B cell (primary cell): ENCODE results near the gene RCAN1. TPM values are rescaled to one million over a fixed set of nuclear protein-coding genes. Genes with fewer than 3 reads are reported as not detected.
"Not testable (repeated sequence)": the region's sequence is repeated elsewhere in the genome, so short reads cannot be mapped to it uniquely, and the experiment has no call there.

Experiments
- ATAC-seq: fragments of 200-7000 bp; cut with Tn5 transposase; one replicate; pipeline ENCODE4 v1.10.0; 2021; ENCODE audit warnings: low read depth, mild to moderate bottlenecking, moderate number of reproducible peaks, moderate library complexity
- CTCF ChIA-PET: fragments of 350-600 bp; sonication (Branson Sonifier 250); formaldehyde crosslinking; loops from one replicate; lab custom pipeline; 2021; ENCODE audit warnings: antibody characterized with exemption, inconsistent platforms; lab: Charles Lee
- POLR2A ChIA-PET: fragments of 350-600 bp; sonication (Branson Sonifier 250); formaldehyde crosslinking; loops from one replicate; lab custom pipeline; 2021; ENCODE audit warnings: antibody characterized with exemption; lab: Charles Lee
- DNase-seq: peaks from one replicate; pipeline ENCODE4 v3.0.0; 2013
- H2AFZ ChIP-seq: 2 replicates; pipeline ENCODE4 v1.6.1; 2012; ENCODE audit warnings: mild to moderate bottlenecking, low read depth, low read length; ENCODE audit not compliant: insufficient read depth, poor library complexity, severe bottlenecking
- H3K27ac ChIP-seq, 2 donors: 1 replicate in 1 of 2; 2 replicates in 1 of 2; pipeline ENCODE4 v1.5.1; 2012 to 2013; ENCODE audit warnings: low read length in 2 of 2, mild to moderate bottlenecking in 2 of 2, moderate library complexity in 1 of 2
- H3K27me3 ChIP-seq, 4 experiments: fragments of 200-600 bp in 1 of 4; sonication (generic) in 1 of 4; replicated peaks in 1 of 4; 1 replicate in 2 of 4; 2 replicates in 2 of 4; pipeline versions ENCODE4 v1.6.1 to v1.7.0; 2013 to 2016; ENCODE audit warnings: low read length in 3 of 4, mild to moderate bottlenecking in 2 of 4, mixed read lengths in 1 of 4, moderate library complexity in 1 of 4; ENCODE audit not compliant: insufficient read depth in 4 of 4, control insufficient read depth in 3 of 4; ENCODE audit errors: control extremely low read depth in 1 of 4
- H3K36me3 ChIP-seq, 2 experiments: replicated peaks in 1 of 2; 1 replicate in 1 of 2; 2 replicates in 1 of 2; pipeline versions ENCODE4 v1.6.1 to v1.7.1; 2013; ENCODE audit warnings: low read length in 1 of 2; ENCODE audit not compliant: insufficient read depth in 2 of 2, control insufficient read depth in 1 of 2; ENCODE audit errors: control extremely low read depth in 1 of 2, extremely low read depth in 1 of 2
- H3K4me1 ChIP-seq, 2 donors: fragments of 200-600 bp in 1 of 2; sonication (generic) in 1 of 2; 1 replicate in 1 of 2; 2 replicates in 1 of 2; pipeline versions ENCODE4 v1.5.1 to v1.6.1; 2013 to 2017; ENCODE audit warnings: low read length in 2 of 2; ENCODE audit not compliant: control insufficient read depth in 2 of 2, insufficient read depth in 2 of 2
- H3K4me2 ChIP-seq: replicated peaks from 2 replicates; pipeline ENCODE3; 2012; ENCODE audit warnings: mild to moderate bottlenecking, low read depth, low read length; ENCODE audit not compliant: poor library complexity, severe bottlenecking
- H3K4me3 ChIP-seq, 5 experiments: fragments of 200-600 bp in 1 of 5; sonication (generic) in 1 of 5; 1 replicate in 3 of 5; 2 replicates in 2 of 5; pipeline versions ENCODE4 v1.5.1 to v1.7.0; 2011 to 2016; ENCODE audit warnings: low read length in 4 of 5, mild to moderate bottlenecking in 4 of 5, low read depth in 2 of 5, control low read depth in 1 of 5, moderate library complexity in 1 of 5; ENCODE audit not compliant: insufficient read depth in 1 of 5; ENCODE audit errors: control extremely low read depth in 1 of 5, extremely low read depth in 1 of 5
- H3K79me2 ChIP-seq: fragments of 200-600 bp; sonication (generic); one replicate; pipeline ENCODE4 v1.6.0; 2016; ENCODE audit warnings: low read length; ENCODE audit not compliant: control insufficient read depth, insufficient read depth
- H3K9ac ChIP-seq: fragments of 200-600 bp; sonication (generic); 2 replicates; pipeline ENCODE4 v1.6.1; 2017; ENCODE audit warnings: mild to moderate bottlenecking, low read length, moderate library complexity
- H3K9me3 ChIP-seq, 3 donors: one replicate each; pipeline versions ENCODE4 v1.6.1 to v1.7.1; 2013; ENCODE audit warnings: low read length in 2 of 3; ENCODE audit not compliant: control insufficient read depth in 2 of 3, insufficient read depth in 1 of 3; ENCODE audit errors: control extremely low read depth in 1 of 3
- H4K20me1 ChIP-seq: 2 replicates; pipeline ENCODE4 v1.6.0; 2012; ENCODE audit warnings: mild to moderate bottlenecking, low read length; ENCODE audit not compliant: insufficient read depth, control insufficient read depth, poor library complexity, severe bottlenecking
- H3K27ac Mint-ChIP-seq: one replicate; pipeline ENCODE4 v1.8.0; 2021; ENCODE audit warnings: mixed read lengths
- H3K27me3 Mint-ChIP-seq: one replicate; pipeline ENCODE4 v1.8.0; 2021; ENCODE audit warnings: mixed read lengths
- H3K4me1 Mint-ChIP-seq: one replicate; pipeline ENCODE4 v1.8.0; 2021; ENCODE audit warnings: mixed read lengths
- H3K4me3 Mint-ChIP-seq: one replicate; pipeline ENCODE4 v1.8.0; 2021; ENCODE audit warnings: mixed read lengths
- H3K9me3 Mint-ChIP-seq: one replicate; pipeline ENCODE4 v1.8.0; 2022; ENCODE audit warnings: mixed read lengths; ENCODE audit not compliant: insufficient read depth
- EZH2 ChIP-seq: IDR thresholded peaks from 2 replicates; pipeline ENCODE4 v1.6.1; 2012; ENCODE audit warnings: borderline replicate concordance, low read depth, mild to moderate bottlenecking, moderate library complexity, low read length; ENCODE audit not compliant: insufficient read depth, poor library complexity, severe bottlenecking
- WGBS: methylation state at CpG from one replicate; pipeline ENCODE4 v1.1.5; 2013; ENCODE audit warnings: missing lambda C conversion rate; ENCODE audit not compliant: insufficient coverage; 5-methylcytosine and 5-hydroxymethylcytosine counted together
- intact Hi-C: fragments of 100-400 bp; cut with micrococcal nuclease; formaldehyde crosslinking; loops from one replicate; pipeline ENCODE4 v1.10.0; 2022
- polyA plus RNA-seq: library from polyadenylated mRNA; depleted of rRNA; stranded (reverse); fragments of >200 nt; gene quantifications from 2 replicates; pipeline ENCODE4 v1.2.3, GENCODE V29; 2012
- total RNA-seq, 2 donors: library from RNA; stranded (reverse); fragments of 120-200 nt in 1 of 2; gene quantifications; 1 replicate in 1 of 2; 2 replicates in 1 of 2; pipeline versions ENCODE4 v1.2.3 to v1.2.4, GENCODE V29; 2013 to 2022
- TF ChIP-seq, protein P1 (sequence below): fragments of 200-600 bp; IDR thresholded peaks from one replicate; pipeline ENCODE4 v1.8.0; 2022; ENCODE audit warnings: antibody characterized with exemption, mild to moderate bottlenecking

Gene RCAN1
- total and polyA plus RNA-seq, 2 donors (not counting 1 experiment from before 2014, with no cell fraction given) = 0.97 to 4.4 TPM

- POLR2A ChIA-PET = no interaction called here
- CTCF ChIA-PET = no interaction called here
Observed at GRCh38 chr21:34498623-34499022, 116.3 kb downstream of the RCAN1 start.

DNA sequence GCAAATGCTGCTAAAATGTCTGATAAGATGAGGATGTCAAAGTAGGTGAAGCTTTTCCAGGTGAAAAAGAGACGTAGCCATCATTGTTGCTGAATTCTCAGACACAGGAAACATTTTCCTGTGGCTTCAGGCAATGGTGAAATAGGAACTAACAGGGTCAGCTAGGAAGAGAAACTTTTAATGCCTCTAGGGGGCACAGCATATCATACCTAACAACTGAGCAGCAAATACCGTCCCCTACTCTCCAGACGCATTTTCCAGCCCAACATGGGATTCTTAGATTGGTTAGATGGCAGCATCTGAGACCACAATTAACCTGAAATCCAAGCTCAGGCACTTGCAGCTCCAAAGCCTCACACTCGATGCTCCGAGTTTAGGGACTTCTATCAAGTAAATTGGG lies 131.1 kb downstream of the RCAN1 start:
- POLR2A ChIA-PET, H3K27me3 ChIP-seq, H3K27ac Mint-ChIP-seq, H3K9ac ChIP-seq, H3K4me1 Mint-ChIP-seq, ATAC-seq, intact Hi-C loops, H3K4me3 ChIP-seq, H2AFZ ChIP-seq, H3K9me3 ChIP-seq, H3K36me3 ChIP-seq, CTCF ChIA-PET, H3K27me3 Mint-ChIP-seq, H3K4me3 Mint-ChIP-seq, H3K4me1 ChIP-seq, H3K79me2 ChIP-seq, DNase-seq, H3K9me3 Mint-ChIP-seq, H4K20me1 ChIP-seq, H3K27ac ChIP-seq, H3K4me2 ChIP-seq: not testable (repeated sequence)
- no CpG with 5 or more reads among the region's 5 CpGs for WGBS

More at GRCh38 chr21:34498623-34499022, 116.3 kb downstream of the RCAN1 start:
- Histone ChIP-seq H2AFZ (no peak overlapping the region), H3K36me3 (no peaks in the 10 kb centered on the region), H3K27me3 (peaks cover 0 to 7% (median 0%) of the 10 kb centered on the region in 4 experiments), H3K79me2 (no peaks in the 10 kb centered on the region), H4K20me1 (no peaks in the 10 kb centered on the region), H3K4me2 (no peak overlapping the region), H3K9me3 (peaks cover 0 to 17% (median 13%) of the 10 kb centered on the region in 3 donors), H3K27ac (no peak overlapping the region), H3K9ac (no peak overlapping the region), H3K4me1 (no peaks in the 10 kb centered on the region), H3K4me3 (no peak overlapping the region)
- Mint-ChIP-seq H3K4me3 (no peak overlapping the region), H3K4me1 (no peaks in the 10 kb centered on the region), H3K27me3 (peaks cover 32% of the 10 kb centered on the region), H3K9me3 (peaks cover 24% of the 10 kb centered on the region), H3K27ac (no peak overlapping the region)
- no peak for DNase-seq
- WGBS = 91% methylated on average over 3 of the region's 3 CpGs
- no peak for ATAC-seq
- intact Hi-C loops = no loop called here
- TF ChIP-seq, protein P1, sequence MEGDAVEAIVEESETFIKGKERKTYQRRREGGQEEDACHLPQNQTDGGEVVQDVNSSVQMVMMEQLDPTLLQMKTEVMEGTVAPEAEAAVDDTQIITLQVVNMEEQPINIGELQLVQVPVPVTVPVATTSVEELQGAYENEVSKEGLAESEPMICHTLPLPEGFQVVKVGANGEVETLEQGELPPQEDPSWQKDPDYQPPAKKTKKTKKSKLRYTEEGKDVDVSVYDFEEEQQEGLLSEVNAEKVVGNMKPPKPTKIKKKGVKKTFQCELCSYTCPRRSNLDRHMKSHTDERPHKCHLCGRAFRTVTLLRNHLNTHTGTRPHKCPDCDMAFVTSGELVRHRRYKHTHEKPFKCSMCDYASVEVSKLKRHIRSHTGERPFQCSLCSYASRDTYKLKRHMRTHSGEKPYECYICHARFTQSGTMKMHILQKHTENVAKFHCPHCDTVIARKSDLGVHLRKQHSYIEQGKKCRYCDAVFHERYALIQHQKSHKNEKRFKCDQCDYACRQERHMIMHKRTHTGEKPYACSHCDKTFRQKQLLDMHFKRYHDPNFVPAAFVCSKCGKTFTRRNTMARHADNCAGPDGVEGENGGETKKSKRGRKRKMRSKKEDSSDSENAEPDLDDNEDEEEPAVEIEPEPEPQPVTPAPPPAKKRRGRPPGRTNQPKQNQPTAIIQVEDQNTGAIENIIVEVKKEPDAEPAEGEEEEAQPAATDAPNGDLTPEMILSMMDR = no peak
- no peak for TF ChIP-seq EZH2

- intact Hi-C loops, POLR2A ChIA-PET, H3K27ac ChIP-seq, H3K27ac Mint-ChIP-seq, H3K9me3 ChIP-seq, H3K36me3 ChIP-seq, H3K4me1 Mint-ChIP-seq, H3K9ac ChIP-seq, H3K4me1 ChIP-seq, DNase-seq, H3K79me2 ChIP-seq, H3K9me3 Mint-ChIP-seq, H3K4me2 ChIP-seq, H3K27me3 Mint-ChIP-seq, CTCF ChIA-PET, H2AFZ ChIP-seq, H3K4me3 ChIP-seq, H3K4me3 Mint-ChIP-seq, H4K20me1 ChIP-seq, ATAC-seq, H3K27me3 ChIP-seq: not testable (repeated sequence)
- WGBS = no CpG with 5 or more reads among the region's 3 CpGs
Observed at GRCh38 chr21:34483435-34483834, 131.5 kb downstream of the RCAN1 start.
